MV-4-11 (cell line): Measurements from ENCODE around the gene MRGPRX1.
"Not testable (repeated sequence)": the region's sequence is repeated elsewhere in the genome, so short reads cannot be mapped to it uniquely, and the experiment has no call there.

Experiments used
- DNase-seq: peaks from one replicate; lab custom pipeline; 2025; lab: John Stamatoyannopoulos, UW

The MRGPRX1 gene

GRCh38 chr11:18939314-18939713 is at the start of gene MRGPRX1:
Gene MRGPRX1, minus strand, starts transcription at chr11:18939414. Its CDS starts 4,630 bp downstream, at chr11:18934784.
- no peak for DNase-seq

DNA sequence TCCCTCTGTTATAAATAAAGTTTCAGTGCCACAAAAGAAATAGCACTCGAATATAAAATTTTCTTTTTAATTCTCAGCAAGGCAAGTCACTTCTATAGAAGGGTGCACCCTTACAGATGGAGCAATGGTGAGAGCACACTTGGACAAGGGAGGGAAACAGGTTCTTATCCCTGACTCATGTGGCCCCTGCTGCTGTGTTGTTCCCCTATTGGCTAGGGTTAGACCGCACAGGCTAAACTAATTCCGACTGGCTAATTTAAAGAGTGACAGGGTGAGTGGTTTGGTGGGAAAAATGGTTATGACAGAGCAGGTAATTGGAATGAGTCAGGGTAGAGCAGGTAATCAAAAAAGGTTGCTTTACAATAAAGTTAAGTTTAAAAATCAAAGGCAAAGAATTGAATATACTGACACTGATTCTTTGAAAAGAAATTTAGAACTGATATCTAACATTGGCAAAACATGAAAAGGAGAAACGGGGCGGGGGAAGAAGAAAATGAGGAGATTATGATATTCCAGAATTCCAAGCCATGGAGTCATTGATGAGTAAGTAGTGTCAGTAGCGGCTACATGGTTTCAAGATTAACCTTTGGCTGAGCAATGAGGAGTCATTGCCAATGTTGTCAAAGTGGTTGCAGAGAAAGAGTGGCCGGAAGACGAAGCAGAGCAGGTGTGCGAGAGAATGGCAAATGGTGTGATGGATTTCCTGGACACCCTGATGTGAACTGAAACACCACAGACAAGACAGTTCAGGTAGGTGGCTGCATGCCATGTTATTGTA is 48.4 kb upstream of the MRGPRX1 start:
- DNase-seq = no peak

DNA sequence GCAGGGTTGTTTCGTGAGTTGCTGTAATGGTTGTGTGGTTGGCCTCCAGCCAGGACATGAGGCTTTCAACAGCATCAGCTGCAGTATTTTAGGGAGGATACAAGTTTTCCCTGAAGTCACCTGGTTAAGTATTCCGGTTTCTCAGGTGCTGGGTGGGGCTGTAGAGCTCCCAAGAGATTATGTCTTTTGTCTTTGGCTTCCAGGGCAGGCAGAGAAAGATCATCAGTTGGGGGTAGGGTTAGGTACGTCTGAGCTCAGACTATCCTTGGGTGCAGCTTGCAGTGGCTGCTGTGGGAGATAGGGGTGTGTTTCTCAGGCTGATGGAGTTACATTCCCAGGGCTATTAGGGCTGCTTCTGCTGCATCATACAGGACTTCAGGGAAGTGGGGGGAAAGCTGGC is 47.5 kb upstream of the MRGPRX1 start:
- DNase-seq = no peak

- DNase-seq = no peak
Measured at GRCh38 chr11:18981897-18982296, 42.7 kb upstream of the MRGPRX1 start.

DNA sequence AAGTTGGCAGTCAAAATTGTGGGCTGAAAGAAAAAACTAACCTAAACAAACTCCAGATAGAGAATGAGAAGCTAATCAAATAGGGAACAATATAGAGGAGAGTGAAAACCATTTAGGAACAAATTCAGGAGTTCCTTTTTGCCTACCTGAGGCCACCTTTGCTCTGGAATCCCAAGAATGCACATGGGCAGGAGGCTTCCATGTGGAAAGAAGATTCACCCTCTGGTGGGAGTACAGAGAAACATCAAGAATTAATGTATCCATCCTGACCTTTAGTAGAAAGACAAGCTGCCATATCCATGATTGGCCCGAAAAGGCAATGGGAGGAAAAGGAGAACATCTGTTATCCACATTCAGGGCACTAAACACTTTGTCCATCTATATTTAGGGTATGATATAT is 35.0 kb upstream of the MRGPRX1 start:
- no peak for DNase-seq

DNA sequence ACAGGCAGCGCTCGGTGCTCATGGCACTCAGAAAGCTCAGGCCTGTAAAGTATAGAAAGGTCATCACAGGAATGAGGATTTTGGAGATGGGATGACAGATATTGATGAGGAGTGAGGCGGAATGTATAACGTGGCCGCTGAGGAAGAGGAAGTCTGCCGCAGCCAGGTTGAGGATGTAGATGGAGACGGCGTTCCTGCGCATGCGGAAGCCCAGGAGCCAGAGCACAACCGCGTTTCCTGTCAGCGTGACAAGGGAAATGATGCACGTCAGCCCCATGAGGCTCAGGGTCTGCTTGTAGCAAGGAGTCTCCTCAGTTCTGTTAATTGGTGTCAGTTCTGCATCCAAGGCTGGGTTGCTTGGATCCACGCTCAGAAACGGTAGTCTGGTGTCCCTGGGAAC is 33.1 kb upstream of the MRGPRX1 start:
- DNase-seq = no peak

DNA sequence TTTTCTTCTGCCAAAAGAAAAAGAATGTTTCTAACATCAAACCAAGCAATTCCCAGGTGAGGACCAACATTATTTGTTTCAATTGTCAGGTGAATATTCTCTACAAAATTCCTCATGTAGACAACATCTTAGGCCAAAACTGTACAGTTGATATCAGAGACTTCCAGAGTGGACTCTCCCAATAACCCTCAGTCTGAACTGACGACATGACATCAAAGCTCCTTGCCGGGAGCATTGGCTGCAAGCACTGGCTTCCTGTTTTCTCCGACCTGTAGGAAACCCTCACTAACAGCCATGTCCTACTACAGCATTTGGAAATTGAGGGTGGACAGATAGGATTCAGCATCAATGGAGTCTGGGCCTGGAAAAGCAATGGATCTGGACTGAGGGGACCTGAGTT is 30.5 kb upstream of the MRGPRX1 start:
- no peak for DNase-seq

DNA sequence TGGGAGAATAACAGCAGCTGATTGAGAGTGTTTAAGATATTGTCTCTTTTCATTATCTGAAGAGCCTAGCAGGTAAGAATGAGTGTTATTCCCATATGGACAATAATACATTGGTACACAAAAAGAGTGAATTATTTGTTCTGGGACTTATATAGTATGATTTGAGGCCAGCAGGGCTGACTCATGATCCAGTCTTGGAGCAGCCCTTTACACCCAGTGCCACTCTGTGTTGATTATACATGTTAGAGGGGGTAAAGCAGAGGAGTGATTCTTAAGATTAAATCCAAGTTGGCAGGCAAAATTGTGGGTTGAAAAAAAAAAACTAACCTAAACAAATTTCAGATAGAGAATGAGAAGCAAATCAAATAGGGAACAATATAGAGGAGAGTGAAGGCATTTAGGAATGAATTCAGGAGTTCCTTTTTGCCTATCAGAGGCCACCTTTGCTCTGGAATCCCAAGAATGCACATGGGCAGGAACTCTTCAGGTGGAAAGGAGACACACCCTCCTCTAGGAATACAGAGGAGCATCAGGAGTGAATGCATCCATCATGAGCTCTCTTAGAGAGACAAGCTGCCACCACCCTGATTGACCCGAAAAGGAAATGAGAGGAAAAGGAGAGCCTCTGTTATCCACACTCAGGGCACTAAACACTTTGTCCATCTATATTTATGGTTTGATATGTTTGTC is 19.2 kb upstream of the MRGPRX1 start:
- DNase-seq = no peak

GRCh38 chr11:18956630-18957029 is 17.4 kb upstream of the MRGPRX1 start:
- no peak for DNase-seq

- no peak for DNase-seq
Measured at GRCh38 chr11:18936002-18936673, 3.1 kb downstream of the MRGPRX1 start.

GRCh38 chr11:18934195-18934814 is 4.9 kb downstream of the MRGPRX1 start:
- DNase-seq = no peak

DNA sequence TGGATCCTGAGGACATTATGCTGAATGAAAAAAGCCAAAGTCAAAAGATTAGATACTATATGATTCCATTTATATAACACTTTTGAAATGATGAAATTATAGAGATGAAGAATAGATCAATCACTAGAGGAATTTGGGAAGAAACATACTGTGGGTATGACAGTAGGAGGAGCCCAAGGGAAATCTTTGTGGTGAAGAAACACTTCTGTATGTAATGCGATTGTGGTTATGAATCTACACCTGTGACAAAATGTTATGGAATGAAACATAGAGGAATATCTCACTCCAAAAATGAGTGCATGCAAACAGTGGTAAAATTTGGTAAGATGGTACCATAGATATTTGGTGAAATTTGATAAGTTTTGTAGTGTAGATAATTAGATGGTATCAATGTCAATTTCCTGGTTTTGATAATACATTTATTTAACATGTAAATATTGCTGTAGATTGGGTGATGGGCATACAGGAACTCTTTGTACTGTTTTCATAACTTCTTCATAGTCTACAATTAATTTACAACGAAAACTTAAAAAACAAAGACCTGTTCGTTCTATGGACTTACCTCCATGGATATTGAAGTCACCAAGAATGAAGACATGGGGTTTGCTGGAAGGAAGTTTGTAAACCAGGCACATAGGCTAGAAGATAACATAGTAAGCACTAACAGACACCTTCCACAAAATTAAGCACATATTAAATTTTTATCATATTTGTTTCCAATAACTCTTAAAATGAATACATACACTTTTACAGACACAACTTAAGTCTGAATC is 11.5 kb downstream of the MRGPRX1 start:
- no peak for DNase-seq

GRCh38 chr11:18925426-18925825 is 13.8 kb downstream of the MRGPRX1 start:
- not testable (repeated sequence) for DNase-seq

- no peak for DNase-seq
Measured at GRCh38 chr11:18912883-18913282, 26.3 kb downstream of the MRGPRX1 start.

DNA sequence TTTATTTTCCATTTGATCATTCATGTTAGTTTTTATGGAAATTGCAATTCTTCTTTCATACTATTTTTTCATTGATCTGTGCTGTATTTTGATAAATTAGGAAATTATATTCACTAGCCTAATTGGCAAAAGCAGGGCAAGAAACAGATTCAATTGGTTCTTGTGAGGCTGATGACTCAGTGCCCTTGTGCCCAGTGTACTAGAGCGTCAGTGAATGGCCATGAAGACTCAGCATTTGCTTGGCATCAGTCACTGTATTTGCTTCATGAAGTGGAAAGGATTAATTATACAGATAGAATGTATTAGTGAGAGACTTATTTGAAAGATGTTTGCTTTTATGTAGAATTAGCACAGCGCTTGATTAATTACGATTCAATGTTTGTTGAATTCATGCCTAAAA is 31.8 kb downstream of the MRGPRX1 start:
- DNase-seq = no peak

DNA sequence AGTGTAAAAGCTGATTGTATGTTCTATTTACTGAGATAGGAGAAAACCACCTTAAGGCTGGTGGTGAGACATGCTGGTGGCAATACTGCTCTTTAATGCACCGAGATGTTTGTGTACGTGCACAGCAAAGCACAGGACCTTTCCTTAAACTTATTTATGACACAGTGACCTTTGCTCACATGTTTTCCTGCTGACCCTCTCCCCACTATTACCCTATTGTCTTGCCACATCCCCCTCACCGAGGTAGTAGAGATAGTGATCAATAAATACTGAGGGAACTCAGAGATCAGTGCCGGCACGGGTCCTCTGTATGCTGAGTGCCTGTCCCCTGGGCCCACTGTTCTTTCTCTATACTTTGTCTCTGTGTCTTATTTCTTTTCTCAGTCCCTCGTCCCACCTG is 38.6 kb downstream of the MRGPRX1 start:
- not testable (repeated sequence) for DNase-seq

GRCh38 chr11:18900151-18900611 is 39.0 kb downstream of the MRGPRX1 start:
- not testable (repeated sequence) for DNase-seq

DNA sequence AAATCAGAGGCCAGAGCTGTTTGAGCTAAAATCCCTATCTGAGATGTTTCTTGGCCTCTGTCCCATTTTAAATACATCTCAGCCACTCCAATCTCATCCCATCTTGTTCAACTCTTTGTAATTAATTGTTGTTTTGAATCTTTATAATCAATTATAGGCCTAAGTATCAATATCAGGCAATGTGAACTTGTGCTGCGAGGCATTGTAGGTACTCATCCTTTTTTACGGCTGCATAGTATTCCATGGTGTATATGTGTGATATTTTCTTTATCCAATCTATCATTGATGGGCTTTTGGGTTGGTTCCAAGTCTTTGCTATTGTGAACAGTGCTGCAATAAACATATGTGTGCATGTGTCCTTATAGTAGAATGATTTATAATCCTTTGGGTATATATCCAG is 47.5 kb downstream of the MRGPRX1 start:
- not testable (repeated sequence) for DNase-seq

DNA sequence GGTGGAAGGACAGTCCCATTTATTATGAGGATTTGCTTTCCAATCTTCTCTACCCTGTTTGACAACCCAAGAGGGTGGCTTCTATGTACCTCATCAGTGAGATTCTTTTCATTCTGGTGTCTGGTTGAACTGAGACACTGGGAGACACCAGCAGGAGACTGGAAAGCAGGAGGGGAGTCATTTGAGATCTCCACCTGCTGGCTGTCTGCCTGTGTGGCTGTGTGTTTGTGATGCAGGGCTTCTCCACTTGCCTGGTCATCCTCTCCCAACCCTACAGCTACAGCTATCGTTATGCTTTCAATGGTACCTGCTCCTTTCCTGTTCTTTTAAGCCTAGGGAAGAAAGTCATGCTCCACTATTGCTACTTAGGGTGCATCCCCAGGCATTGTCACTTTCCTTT is 48.6 kb downstream of the MRGPRX1 start:
- DNase-seq = no peak
